Activated CD4-positive, alpha-beta T cell treated with anti-CD3 and anti-CD28 coated beads, Interleukin-2, amount 50 U/mL, for 24 hours (primary cell): ENCODE results near the gene KRTAP1-1.
"Not testable (repeated sequence)": the region's sequence is repeated elsewhere in the genome, so short reads cannot be mapped to it uniquely, and the experiment has no call there.

Experiments used
- DNase-seq, 2 donors: peaks; one replicate each; pipeline ENCODE4 v3.0.0-alpha.2; 2020; ENCODE audit warnings: low read depth in 1 of 2, low spot score in 1 of 2

KRTAP1-1 gene, protein sequence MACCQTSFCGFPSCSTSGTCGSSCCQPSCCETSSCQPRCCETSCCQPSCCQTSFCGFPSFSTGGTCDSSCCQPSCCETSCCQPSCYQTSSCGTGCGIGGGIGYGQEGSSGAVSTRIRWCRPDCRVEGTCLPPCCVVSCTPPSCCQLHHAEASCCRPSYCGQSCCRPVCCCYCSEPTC

GRCh38 chr17:41040783-41041571, at the start of gene KRTAP1-1:
TSS of gene KRTAP1-1 (minus strand) at chr17:41041450. CDS start at chr17:41041397, 53 bp downstream.
- not testable (repeated sequence) for DNase-seq

- not testable (repeated sequence) for DNase-seq
Observed at GRCh38 chr17:41088760-41089352, 47.6 kb upstream of the KRTAP1-1 start.

GRCh38 chr17:41084100-41084856, 43.0 kb upstream of the KRTAP1-1 start, which contains the start of gene KRTAP4-7:
TSS of gene KRTAP4-7 (plus strand) at chr17:41084150. CDS start at chr17:41084207, 57 bp downstream.
- not testable (repeated sequence) for DNase-seq

DNA sequence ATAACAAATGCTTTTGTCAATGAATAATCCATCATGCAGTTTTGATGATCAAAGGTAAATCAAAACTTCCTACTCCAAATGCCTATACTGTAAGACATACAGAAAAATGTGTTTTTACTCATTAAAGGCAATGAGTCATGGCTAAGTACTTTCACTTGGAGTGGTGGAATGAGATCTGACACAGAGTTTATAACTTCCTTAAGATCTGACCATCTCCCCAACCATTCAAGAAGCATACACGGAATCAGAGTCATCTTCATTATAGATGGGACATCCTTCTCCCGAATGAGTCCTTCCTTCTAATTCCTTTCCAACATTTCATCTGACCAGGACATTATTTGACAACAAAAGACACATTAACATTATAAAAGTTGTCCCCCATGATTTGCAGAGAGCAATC, 42.2 kb upstream of the KRTAP1-1 start:
- DNase-seq: not testable (repeated sequence)

GRCh38 chr17:41082626-41083025, 41.4 kb upstream of the KRTAP1-1 start:
- DNase-seq: no peak

DNA sequence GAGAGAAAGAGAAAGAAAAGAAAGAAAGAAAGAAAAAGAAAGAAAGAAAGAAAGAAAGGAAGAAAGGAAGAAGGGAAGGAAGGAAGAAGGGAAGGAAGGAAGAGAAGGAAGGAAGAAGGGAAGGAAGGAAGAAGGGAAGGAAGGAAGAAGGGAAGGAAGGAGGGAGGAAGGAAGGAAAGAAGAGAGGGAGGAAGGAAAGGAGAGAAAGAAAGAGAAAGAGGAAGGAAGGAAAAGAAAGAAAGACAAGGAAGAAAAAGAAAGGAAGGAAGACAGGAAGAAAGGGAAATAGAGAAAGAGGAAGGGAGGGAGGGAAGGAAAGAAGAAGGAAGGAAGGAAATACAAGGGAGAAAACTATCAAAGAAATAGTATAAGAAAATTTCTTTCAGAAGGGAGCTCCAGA, 35.5 kb upstream of the KRTAP1-1 start:
- DNase-seq: no peak

DNA sequence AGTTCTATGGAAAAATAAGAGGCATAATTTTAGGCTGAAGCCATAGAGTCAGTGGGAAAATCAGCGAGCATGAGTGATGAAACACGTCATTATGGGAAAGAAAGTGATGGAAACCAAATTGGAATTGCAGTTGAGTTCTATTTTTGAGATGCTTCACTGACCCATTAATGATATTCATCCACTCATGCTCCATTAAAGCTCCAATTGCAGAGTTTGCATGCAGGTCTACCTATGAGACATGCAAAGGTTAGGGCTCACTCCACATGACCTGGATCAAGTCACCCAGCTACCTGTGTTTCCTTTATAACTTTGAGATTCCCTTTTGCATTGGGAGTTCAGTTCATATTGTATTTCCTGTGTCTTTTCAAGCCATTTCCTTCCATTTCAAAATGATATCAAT, 32.4 kb upstream of the KRTAP1-1 start:
- DNase-seq: no peak

DNA sequence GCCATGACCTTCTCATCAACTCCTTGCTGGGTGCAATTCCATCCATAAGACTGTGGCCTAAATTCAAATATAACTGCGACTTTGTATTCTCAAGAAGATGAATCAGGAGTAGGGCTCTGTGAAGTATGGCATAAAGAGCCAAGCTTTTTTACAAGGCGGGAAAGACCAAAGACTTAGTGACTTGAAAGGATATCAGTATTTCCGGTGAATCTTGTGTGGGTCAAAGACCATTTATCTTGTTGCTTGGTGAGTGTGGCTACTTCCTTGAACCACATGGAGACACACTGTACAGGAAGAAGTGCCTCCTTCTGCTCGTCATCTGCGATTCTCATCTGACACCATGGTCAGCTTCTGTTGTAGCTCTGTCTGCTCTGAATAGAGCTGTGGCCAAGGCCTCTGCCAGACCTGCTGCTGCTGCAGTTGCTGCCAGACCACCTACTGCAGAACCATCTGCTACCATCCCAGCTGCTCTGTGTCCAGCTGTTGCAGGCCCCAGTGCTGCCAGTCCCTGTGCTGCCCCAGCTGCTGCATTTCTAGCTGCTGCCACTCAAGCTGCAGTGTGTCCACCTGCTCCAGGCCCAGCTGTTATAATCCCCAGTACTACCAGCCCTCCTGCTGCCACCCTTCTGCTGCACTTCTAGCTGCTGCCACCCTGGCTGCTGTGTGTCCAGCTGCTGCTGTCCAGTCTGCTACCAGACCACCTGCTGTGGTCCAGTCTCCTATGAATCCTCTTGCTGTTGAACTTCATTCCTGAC, 30.5 kb upstream of the KRTAP1-1 start:
- no peak for DNase-seq

GRCh38 chr17:41069031-41069430, 27.8 kb upstream of the KRTAP1-1 start:
- no peak for DNase-seq

- DNase-seq: no peak
Observed at GRCh38 chr17:41067281-41067680, 26.0 kb upstream of the KRTAP1-1 start.

GRCh38 chr17:41065829-41066624, 24.8 kb upstream of the KRTAP1-1 start, which contains the start of gene KRTAP2-4:
TSS of gene KRTAP2-4 (minus strand) at chr17:41065879. CDS start at chr17:41065845, 34 bp downstream.
- no peak for DNase-seq

- DNase-seq: not testable (repeated sequence)
Observed at GRCh38 chr17:41065016-41065689, 23.9 kb upstream of the KRTAP1-1 start.

DNA sequence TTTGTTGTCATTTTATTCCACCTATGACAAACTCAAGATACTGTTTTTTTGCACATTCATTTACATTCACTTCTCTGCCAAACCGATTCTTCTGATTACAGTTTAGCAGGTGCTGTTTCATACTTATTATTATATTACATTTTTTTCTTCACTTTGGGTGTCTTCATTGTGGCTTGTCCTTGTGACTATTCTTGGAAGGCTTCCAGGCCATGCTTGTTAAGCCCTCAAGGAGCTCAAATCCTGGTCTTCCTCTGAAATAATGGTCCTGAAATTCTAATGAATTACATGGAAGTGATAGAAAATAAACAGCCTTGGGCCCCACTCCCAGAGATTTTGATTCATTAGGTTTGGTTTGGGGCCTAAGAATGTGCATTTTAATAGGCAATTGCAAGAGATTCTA, 23.1 kb upstream of the KRTAP1-1 start:
- DNase-seq: no peak

GRCh38 chr17:41063449-41063848, 22.2 kb upstream of the KRTAP1-1 start:
- no peak for DNase-seq

- no peak for DNase-seq
Observed at GRCh38 chr17:41061964-41062363, 20.7 kb upstream of the KRTAP1-1 start.

GRCh38 chr17:41060052-41060604, 18.9 kb upstream of the KRTAP1-1 start, which contains the start of gene KRTAP2-3:
TSS of gene KRTAP2-3 (minus strand) at chr17:41060114. CDS start at chr17:41060050, 64 bp downstream.
- DNase-seq: no peak

DNA sequence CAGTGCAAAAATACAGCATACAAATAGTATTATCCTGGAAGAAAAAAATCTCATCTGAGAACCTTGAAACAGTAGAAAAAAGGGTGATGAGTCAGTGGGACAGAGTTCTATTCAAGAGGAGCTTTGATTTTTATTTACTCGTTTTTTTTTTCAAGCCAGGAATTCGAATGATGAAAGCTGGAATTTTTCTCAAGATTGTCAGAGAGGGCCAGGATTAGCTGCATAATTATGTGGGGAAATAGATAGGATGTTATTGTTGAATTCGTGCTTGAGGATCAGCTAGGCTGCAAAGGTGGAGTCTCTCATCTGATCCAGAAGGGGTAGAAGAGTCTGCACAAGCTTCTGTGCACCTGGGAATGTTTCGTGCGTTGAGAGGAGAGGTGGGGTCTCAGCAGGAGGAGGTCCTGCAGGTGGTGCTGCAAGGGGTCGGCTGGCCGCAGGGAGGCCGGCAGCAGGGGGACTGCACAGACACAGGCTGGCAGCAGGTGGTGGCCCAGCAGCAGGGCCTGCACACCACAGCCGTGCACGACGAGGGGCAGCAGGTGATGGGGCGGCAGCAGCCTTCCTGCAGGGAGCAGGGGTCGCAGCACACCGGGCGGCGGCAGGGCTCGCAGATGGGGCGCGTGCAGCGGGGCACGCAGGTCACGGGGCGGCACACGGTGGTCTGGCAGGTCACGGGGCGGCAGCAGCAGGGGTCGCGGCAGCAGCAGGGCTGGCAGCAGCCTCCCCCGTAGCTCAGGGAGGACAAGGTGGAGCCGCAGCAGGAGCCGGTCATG, 18.2 kb upstream of the KRTAP1-1 start:
- DNase-seq: not testable (repeated sequence)

DNA sequence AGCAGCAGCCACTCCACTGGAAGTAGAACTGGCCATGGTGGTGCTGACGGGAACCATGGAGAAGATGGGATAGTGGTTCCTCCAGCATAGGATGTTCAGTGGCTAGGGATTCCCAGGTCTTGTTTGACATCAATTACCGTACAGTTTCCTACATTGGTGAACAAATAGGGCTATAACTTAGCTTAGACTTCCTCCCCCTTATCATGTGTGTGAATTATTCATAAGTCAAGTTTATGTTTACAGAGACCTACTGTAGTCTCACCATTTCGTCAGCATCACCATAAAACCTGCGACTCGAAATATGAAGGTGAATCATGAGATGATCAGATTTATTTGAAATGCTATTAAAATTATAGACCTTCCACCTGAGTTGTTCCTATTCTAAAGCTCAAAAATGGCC, 17.5 kb upstream of the KRTAP1-1 start:
- no peak for DNase-seq
